NCI-H1694 (cell line): Measurements from ENCODE around the gene SERPINC1.
"Not testable (repeated sequence)": the region's sequence is repeated elsewhere in the genome, so short reads cannot be mapped to it uniquely, and the experiment has no call there.

ENCODE experiments used
- DNase-seq: peaks from one replicate; lab custom pipeline; 2025; lab: John Stamatoyannopoulos, UW

Gene SERPINC1

DNA sequence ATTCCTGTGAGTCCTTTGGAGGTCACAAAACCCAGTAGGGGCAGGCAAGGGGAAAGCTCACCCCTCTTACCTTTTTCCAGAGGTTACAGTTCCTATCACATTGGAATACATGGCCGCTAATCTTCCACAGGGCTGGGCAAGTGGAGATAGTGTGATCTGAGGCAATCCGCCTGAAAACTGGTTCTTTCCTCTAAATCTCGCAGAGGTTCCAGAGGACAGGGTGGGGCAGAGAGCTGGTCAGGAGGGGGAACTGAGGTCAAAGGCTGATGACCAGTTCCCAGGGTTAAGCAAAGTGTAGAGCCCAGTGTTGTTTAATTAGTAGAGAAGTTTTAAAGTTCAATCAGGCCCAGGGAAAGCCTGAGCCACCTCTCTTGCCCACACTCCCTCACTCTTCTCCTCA lies at the start of gene SERPINC1:
Gene SERPINC1 (minus strand): TSS at position 179 of the 400 bp plus-strand sequence. CDS start 68 bp downstream, at position 111.
- no peak for DNase-seq

- DNase-seq: not testable (repeated sequence)
Observed at GRCh38 chr1:173965896-173966295, 48.8 kb upstream of the SERPINC1 start.

DNA sequence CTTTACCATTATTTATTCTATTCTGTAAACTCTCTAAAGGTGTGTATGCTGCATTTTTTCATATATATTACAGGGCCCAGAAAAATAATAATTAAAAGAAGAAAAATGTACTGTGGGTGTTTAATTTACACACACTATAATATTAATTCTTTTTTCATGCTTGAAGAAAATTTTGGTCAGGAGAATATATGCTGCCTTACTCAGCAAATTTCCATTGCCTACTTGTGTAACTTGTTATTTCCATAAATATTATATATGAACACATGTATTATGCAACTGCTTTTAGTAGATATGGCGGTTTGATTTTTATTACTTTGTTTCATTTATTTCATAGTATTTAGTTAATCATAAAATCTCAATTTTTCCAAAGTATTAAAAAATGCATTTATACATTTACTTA lies 46.4 kb upstream of the SERPINC1 start:
- DNase-seq: no peak

- DNase-seq: no peak
Observed at GRCh38 chr1:173960625-173961024, 43.5 kb upstream of the SERPINC1 start.

DNA sequence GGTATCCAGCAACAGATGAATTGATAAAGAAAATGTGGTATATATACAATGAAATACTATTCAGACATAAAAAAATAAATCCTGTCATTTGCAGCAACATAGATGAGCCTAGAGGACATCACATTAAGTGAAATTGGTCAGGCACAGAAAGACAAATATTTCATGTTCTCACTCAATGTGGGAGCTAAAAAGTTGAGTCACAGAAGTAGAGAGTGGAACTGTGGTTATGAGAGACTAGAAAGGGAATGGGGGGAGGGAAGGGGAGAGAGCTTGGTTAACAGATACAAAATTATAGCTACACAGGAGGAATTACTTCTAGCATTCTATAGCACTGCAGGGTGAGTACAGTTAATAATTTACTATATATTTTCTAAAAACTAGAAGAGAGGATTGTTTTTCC lies 37.1 kb upstream of the SERPINC1 start:
- DNase-seq: no peak

DNA sequence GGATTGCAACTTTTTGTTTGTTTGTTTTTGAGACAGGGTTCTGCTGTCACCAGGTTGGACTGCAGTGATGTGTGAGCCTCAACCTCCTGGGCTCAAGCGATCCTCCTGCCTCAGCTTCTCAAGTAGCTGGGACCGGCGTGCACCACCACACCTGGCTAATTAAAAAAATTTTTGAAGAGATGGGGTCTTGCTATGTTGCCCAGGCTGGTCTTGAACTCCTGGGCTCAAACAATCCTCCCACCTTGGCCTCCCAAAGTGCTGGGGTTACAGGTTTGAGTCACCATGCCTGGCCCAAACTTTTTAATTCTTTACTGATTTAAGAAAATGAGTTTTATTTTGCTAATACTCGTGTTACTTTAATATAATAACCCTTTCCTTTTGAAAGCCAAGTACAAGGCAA lies 31.5 kb upstream of the SERPINC1 start:
- no peak for DNase-seq

GRCh38 chr1:173946380-173946921 lies 29.3 kb upstream of the SERPINC1 start:
- no peak for DNase-seq

DNA sequence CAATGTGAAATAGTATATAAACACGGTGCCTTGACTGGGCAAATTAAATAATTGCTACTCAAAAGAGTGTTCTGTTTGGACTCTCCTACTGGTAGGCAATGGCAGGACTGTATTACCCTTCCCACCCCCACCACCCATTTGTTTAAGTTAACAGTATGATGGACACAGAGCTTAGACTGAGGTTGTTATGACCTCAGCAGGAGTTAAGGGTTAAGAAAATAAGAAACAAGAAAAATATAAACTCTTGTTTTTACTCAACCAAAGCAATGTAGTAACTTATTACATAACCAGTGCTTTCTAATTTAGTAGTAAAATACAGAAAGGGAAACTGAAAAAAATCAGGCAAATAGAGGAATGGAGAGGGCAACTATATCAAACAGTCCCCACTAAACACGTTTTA lies 19.9 kb upstream of the SERPINC1 start:
- no peak for DNase-seq

DNA sequence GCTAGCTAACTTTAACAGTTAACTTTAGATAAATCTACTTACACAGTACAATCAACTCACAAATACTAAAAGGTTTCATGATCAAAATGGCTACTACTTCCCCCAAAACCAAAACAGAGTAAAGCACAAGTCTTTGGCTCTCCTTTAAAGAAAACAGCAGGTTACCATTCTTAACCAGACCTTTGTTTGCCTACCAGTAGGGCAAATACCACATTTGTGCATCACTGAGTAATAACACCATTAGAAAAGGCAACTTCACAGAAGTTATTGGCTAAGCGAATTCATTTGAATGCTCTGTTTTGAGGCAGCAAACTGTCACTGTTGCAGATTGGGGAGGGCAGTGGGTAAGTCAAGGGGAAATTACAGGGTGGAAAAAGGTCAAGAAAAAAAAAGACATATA lies 17.3 kb upstream of the SERPINC1 start:
- no peak for DNase-seq

DNA sequence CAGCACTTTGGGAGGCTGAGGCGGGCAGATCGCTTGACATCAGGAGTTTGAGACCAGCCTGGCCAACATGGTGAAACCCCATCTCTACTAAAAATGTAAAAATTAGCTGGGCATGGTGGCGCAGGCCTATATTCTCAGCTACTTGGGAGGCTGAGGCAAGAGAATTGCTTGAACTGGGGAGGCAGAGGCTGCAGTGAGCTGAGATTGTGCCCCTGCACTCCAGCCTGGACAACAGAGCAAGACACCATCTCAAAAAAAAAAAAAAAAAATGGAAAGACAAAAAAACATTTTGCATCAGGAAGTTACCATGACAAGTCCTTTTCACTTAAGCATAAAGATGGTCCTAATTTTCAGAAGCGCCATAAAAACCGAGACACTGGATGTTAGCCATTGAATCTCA lies 13.4 kb upstream of the SERPINC1 start:
- DNase-seq: not testable (repeated sequence)

DNA sequence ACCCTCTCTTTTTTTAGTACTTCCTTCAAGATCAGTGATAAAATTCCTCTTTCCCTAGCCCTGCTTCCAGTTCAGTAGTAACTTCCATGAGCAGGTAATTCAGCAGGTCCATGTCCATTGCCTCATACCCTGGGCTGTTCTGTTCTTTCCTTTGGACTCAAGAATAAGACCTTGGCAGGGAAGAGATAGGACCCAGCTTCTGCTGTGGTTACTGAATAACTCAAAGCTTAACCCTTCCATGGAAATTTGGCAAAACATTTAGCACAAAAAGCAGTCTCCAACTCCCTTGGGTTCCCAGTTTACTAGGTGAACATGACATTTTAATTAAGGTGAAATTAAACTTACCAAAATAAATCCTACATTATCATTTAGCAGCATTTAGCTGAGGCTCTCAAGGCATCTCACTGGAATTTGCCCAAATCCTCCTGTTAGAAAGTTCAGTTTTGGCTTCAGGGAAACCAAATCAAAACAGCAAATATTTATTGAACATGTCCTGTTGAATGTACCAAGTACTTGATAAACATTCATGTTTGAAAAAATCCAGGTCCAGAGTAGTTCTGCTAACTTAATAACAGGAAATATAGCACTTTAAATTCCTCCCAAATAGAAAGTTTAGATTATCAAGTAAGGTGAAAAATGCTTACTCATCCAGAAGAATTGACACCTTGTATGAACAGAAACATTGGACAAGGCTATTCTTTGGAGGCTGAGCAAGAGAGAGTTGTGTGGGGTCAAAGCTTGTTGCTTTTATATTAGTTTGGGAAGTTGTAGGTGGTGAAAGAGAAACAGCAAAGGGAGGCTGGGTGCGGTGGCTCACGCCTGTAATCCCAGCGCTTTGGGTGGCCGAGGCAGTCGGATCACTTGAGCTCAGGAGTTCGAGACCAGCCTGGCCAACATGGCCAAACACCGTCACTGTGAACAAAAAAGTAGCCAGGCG lies 8.4 kb upstream of the SERPINC1 start:
- DNase-seq: no peak

GRCh38 chr1:173920861-173921260 lies 3.7 kb upstream of the SERPINC1 start:
- DNase-seq: no peak

- DNase-seq: no peak
Observed at GRCh38 chr1:173917635-173918493, 737 bp upstream of the SERPINC1 start.

DNA sequence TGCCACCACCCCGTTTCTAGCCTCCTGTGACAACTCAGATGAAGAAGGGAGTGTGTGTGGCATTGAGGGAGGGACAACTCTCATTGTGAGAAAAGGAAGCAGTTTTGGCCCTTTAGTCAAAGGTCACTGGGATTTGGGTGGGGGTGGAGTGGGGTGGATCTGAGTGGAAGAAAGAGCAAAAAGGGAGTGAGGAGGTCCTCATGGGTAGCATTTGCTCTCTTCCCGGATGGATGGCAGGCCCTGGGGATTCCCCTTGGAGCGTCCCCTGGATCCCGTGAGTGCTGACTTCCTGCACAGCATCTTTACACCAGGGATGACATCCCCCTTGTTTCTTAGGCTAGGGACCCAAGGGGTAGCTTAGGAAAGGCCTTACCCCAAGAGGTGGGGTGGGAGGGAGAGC lies 460 bp downstream of the SERPINC1 start:
- no peak for DNase-seq

- no peak for DNase-seq
Observed at GRCh38 chr1:173915596-173915995, 1.5 kb downstream of the SERPINC1 start.

DNA sequence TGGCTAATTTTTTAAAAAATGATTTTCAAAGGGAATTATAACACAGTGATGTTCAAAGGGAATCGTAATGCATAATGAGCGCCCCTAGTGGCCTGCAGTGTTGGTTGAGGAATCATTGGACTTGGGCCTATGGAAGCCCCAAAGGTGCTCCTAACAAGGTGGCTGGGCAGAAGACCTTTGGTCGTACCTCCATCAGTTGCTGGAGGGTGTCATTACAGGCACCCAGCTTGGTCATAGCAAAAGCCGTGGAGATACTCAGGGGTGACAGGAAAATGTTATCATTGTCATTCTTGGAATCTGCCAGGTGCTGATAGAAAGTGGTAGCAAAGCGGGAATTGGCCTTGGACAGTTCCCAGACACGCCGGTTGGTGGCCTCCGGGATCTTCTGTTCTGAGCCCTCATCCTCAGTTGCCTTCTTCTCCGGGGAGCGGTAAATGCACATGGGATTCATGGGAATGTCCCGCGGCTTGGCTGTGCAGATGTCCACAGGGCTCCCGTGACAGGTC lies 2.7 kb downstream of the SERPINC1 start:
- DNase-seq: peak; percentile 62

- DNase-seq: no peak
Observed at GRCh38 chr1:173913111-173913510, 4.0 kb downstream of the SERPINC1 start.

DNA sequence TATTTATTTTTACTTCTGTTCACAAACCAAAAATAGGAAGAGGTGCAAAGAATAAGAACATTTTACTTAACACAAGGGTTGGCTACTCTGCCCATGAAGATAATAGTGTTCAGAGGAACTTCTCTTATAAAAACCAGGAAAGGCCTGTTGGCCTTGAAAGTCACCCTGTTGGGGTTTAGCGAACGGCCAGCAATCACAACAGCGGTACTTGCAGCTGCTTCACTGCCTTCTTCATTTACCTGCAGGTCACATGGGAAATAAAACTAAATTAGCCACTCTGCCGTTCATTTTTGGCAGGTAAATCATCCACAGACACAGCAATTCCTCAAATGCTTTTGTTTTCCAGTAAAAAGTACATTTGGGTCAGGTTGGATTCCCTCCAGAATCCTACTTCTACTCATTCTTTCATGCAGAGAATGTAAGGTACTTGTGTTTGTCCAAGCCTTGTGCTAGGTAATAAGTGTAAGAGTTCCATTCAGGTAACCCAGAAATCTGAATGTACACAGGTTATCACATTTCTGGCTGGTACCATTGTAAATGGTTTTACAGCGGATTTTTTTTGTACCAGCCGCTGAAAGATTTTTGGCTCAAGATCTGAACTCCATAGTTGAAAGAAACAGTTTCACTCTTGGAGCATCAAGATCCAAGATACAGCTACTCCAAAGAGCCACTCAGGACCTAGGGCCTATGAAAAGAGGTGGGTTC lies 13.1 kb downstream of the SERPINC1 start:
- DNase-seq: no peak

- DNase-seq: no peak
Observed at GRCh38 chr1:173900992-173901391, 16.1 kb downstream of the SERPINC1 start.

DNA sequence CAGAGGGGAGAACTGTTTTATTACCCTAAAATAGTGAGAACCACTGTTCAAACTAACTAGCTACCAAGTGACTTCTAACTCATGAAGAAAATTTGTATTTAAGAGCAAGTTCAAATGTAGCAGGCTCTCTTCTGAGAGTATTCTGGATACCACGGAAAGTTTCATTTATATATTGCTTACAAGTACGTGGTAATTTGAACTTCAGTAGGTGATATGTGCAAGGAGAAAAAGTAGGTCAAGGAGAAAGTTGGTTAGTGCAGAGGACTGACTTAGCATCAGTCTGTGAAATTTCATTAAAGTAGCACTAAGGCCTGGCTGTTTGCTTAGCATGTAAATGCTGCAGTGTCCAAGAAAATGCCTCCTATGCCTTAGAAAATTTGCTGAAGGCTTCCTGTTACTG lies 16.7 kb downstream of the SERPINC1 start:
- DNase-seq: no peak

- no peak for DNase-seq
Observed at GRCh38 chr1:173894189-173894588, 22.9 kb downstream of the SERPINC1 start.

DNA sequence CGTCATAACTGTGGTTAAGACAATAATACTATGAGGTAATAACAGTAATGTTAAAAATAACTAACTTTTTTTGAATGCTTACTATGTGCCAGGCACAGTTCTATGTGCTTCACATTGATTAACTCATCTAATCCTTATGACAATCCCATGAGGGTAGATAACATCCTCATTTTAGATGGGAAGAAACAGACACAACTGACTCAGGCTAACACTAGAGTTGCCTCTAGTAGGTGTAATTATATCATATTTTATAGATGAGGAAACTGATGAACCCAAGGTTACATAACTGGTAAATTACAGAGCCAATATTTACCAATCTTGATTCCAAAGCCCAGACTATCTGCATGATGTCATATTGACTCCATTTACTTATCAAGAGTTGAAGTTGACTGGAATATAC lies 23.5 kb downstream of the SERPINC1 start:
- DNase-seq: no peak
